GM21526 (cell line): ENCODE data around the gene PBX1.
A peak's percentile ranks its signal among the peaks of the same experiment; 100 is the strongest.

Experiments
- ATAC-seq: cut with Tn5 transposase; IDR thresholded peaks from one replicate; pipeline ENCODE4 v1.9.1; 2021; ENCODE audit warnings: moderate library complexity; ENCODE audit not compliant: unreplicated experiment, low FRiP score

PBX1 gene

DNA sequence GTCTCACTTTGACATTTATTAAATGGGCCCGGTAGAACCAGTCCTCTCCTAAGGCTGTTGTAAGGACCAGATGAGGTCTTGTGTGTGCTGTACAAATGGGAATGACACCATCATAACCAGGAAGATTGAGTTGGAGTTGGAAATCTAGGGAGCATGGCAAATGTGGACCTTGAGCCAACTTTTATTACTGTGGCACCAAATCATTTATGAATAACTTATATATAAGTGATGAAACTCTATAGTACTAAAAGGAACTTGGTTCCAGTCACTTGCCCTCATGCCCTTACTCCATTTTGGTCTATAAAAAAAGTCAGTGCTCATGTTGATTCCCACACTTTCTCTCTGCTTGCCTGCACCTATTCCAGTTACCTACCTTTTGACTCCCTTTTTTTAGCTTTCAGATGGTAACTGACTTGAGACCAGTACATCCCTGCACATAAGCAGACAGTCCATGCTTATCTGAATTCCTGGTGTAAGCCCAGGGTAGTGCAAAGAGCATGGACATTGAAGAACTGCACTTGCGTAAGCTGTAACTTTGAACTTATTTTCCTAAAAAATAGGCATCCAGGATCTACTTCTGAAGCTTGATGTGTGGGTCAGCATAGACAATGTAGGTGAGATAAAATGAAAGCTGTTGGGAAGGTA is 210.6 kb downstream of the PBX1 start:
- ATAC-seq: no peak

DNA sequence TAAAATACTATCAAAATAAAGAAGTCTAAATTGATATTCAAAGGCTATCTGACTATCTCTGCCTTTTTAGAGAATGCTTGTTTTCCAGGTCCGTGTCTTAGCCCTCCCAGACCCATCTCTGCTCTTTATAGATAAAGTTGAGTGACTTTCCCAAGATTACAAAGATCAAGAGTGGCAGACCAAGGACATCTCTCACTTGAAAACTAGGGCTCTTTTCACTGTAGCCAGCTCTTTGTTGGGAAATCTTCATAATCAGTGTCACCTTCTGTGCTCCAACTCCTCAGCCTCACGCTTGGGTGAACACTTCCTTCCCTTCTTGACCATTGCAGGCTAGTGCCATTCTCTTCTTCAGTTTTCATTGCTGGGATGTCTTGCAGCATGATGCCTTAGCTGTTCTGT is 211.1 kb downstream of the PBX1 start:
- ATAC-seq: no peak

DNA sequence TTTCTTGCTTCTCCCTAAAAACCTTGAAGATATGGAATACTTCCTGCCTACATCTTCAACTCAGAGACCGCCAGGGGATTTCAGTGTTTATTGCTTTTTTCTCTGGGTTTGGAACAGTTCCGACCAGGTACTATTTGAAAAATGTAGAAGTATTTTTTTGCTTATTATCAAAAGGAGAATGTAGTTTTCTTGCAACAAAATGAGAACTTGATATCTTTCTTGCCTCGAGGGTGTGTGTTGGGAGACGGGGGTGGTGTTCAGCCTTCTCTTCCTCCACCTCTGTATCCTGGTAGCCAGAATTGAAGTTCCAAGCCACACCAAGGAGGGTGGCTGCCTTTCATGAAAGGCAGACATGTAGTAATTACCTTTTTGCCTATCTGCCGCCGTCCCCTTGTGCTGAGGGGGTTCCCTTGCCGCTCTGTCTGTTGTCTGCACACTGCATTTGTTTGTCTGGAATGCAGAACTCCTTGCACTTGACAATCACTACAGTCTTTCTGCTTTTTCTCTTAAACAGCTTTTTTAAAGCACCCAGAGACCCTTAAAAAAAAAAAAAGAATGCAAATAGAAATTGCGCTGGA is 212.1 kb downstream of the PBX1 start:
- no peak for ATAC-seq

DNA sequence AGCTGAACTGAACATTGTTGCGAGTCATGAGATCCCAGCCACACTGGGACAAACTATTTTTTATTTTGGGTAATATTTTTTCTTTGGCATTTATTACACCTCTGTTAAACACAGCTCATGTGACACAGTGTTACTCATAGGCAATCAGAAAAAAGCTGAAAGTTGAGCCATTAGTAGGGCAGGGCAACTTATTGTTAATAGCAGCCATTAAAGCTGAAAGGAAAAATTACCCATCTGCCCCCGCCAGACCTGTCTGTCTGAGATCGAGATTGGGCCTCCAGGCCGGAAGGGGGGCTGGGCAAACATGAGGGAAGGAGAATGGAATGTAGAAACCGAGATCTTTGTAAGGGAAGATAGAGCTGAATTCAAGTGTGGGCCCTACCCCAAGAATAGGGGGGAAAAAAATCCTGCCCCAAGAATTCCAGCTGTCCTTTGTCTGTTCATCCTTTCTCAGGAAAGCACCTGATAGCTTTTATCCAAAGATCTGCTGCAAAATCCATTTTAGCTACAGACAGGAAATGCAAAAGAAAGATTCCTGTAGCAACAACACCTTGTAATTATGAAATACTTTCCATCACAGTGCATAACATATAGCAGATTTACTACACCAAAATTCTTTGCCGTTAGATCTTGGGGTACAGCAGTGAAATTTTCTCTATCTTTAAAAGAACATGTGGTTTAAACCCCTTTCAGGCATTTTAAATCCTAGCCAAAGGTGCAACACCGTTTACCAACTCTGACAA is 212.8 kb downstream of the PBX1 start:
- ATAC-seq: no peak

DNA sequence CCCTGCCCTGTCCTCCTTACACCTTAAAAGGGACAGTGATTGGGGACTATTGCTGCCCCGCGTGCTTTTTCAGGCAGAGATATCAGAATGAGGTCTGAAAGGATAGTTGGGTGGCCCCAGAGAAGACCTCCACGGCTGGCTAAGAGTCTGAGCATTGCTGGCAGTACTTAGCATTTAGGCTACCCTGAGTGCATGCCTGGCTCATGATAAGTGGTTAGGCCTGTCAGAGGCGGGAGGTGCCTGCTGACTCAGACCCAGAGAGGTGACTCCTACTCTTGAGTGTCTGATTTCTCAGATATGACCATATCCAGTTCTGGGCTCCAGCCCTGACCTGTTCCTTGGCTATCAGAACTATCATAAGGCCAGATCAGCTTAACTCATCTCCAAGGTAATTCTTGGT is 213.7 kb downstream of the PBX1 start:
- ATAC-seq: peak; percentile 81

DNA sequence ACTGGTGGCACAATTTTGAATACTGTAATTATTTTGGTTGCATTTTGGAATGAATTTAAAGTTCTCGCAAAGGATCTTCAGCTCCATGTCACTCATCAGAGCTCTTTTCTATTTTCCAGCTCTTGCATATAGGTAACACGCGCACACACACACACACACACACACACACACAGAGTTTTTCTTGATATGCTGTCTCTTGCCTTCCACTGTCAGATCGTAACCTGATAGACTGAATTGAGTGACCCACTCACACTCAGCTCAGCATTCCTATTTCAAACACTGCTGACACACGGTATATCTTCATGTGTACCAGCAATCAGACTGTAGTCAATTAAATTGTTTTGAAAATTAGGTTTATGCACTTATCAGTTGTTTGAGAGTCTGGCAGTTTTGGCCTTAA is 214.1 kb downstream of the PBX1 start:
- no peak for ATAC-seq

DNA sequence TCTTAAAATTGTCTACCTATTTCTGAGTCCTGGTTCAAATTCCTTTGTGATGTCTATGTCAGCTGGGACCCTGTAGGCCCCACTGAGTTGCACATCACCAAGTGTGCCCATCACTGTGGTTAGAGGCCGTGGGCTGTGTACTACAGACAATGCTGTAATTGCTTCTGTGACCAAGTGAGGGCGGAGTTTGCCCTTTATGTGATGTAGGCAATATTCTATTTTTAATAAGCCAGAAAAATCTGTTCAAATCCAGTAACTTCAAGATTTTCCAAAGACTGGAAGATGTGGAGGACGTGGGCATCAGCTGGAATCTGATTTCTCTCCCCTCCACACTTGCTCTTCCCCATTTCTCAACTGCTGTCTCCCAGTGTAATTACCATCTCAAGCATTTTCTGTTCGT is 215.4 kb downstream of the PBX1 start:
- ATAC-seq: no peak

DNA sequence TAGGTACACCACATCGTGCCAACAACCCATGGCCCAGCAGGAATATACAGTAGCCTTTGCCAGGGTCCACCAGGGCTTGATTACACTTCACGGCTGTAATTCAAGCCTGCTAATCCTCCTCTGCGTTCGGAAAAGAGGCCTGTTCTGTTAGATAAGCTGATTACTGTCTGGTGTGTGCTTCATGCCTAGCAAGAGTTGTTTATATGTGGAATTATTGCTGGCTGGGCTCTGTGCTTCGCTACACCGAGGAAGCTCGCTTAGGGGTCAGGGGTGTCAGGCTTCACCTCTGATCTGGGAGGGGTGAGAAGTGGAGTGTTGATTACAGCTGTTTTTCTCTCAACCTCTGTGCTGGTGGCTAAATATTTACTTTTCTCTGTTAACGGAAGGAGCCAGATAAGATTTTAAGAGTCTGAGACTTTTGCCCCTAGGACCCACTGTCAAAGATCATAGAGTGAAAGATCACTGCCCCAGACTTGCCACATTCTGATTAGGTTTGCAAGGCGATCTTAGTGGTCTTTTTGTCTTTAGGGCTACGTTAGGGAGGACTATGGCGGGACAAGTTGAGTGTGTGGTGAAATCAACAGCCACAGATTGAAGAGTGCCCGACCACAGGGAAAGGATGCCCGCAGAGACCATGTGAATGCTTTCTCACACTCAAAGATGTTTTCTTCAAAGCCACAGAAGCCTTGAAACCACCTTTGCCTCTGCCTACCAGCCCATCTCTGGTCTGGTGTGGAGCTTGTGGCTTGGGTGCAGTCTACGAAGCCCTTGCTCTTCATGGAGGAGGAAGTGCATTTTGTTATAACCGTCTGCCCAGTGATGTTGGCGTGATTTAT is 216.1 kb downstream of the PBX1 start:
- ATAC-seq: no peak

DNA sequence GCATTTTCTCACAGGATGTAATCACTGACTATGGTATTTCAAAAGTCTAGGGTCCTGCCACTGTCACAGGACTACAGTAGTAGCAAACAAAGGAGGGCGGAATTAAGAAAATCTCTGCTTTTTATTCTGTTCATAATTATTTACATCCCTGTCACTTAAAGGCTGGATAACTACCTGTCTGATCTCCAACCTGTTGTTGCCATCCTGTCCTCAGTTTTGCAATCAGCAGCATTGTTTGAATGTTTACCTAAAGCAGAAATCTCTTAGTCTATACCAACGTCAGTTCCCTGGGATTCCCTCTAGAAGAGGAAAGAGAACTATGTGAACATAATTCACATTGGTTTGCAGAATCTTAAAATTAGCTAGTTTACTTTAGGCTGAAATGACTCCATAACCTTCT is 218.5 kb downstream of the PBX1 start:
- no peak for ATAC-seq

DNA sequence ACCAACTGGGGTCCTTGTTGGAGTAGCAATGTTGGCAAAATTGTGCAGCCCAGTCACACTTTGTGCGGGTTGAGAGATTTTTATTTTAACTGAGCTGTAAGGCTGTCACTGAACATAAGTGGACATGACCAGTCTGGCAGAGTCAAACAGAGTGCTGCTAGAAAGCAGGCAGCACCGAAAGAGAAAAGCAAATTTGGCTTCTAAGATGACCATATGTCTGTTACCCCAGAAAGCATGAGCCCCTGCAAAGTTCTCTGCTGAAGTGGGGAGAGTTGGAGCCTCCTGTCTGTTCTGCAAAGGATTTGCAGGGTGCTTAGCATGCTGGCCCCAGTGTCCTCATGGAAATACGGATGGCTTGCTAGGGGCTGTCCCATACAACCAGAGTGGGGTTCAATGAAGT is 220.4 kb downstream of the PBX1 start:
- ATAC-seq: no peak

DNA sequence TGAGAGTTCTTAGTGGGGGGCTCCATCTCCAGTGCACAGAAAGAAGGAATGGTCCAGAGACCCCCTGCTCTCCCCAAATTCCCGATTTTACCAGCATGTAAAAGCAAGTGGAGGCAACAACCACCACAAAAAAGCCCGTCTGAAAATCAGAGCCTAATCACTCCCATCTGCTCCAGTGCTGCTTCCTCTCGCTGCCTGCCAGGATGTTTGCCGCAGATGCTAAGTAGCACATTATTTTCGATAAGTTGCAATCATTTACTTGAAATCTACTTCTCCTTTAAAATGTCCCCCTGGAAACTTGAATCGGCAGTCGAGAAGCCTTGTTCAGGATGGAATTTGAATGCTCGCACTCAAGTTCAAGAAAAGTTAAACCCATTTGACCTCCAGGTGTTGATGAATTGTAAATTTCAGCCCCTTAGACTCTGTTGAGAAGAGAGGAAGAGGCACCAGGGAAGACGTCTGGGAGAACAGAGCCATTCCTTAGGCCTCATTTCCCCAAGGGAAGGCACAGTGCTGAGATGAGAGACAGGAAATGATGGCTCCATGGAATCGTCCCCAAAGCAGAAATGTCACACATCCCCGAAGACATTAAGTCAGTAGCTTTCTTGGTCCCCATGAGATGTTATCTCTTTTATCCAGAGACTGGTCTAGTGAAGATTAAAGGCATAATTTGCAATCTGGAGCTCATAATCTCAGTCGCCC is 221.3 kb downstream of the PBX1 start:
- no peak for ATAC-seq

DNA sequence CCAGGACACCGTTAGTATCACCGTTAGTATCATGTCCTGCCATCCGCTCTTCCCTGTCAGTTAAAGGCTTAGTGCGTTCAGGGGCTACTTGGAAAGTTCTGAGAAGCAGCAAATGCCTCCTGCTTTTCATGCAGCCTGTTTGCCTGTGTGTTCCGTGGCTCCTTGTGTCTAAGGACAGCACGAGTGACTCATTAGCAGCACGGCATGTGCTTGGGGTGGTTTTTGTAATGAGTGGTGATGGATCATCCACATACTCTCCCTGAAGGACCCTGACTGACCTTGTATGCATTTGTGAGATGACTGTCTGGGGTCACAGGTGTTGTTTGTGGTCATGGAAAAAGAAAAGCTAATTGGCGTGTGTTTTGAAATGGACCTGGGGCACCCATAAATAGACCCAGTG is 221.9 kb downstream of the PBX1 start:
- no peak for ATAC-seq

DNA sequence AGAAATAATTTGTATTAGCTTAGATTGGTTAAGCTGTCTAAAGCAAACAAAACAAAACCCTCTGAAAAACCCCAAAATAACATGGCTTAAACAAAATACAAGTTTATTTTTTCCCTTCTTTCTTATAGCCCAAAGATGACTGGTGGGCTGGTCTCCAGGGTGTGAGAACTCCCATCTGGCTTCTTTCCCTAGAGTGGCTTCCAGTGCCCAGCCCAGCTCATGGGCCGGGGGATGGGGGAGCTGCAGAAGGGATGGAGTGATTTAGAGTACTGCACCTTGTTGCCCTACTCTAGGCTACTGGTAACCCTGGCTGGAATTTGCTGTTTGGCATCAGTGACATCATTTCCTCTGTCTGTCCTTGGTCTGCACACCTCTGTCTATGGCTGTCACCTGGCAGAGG is 223.0 kb downstream of the PBX1 start:
- no peak for ATAC-seq

DNA sequence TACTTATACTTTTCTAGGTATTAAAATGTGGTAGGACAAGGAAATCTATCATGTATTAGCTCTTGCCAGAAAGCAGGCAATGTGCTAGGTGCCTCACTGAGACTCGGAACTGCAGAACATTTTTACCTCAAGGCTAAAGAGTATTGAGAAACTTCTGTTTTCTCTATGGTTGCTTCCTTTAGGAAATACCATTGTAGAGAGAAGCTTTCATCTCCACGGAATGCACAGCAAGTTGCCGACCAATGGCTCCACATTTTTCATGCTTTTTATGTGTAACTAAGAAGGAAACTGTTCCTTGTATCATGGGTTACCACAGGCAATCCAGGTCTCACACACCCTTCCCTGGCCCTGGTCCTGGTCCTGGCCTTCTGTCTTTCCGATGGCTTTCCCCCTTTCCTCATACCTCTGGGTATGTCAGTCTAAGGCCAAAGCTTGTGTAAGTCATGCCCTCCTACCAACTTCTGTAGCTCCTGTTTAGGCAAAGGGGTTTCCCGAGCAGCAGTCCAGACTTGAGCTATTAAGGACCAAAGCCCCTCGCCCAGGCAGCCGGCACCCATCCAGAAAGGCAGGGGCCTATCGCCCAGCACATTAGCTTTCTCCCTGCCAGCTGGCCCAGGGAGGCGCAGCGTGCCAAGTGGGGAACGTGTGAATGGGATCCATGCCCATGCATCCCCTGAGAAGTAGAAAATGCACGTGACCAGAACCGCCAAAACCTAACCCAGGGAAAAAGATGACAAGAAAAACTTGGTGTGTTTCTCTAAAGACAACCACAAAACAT is 225.0 kb downstream of the PBX1 start:
- ATAC-seq: no peak

DNA sequence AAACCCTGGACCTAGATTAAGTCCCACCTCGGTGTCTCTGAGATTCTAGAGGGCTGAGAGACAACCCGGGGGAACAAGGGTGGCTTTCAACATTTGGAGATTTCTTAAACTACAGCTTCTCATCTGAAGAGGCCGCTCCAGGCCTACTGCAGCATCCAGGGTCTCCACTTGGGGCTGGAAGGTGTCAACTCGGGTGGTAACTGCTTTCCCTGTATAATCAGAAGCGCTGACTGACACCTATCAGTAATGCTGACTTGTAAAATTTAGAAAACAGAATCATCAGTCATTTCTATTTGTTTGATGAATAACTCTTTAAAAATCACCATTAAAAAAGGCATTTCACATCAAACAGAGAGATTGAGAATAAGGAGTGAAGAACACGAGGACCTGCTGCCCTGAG is 226.0 kb downstream of the PBX1 start:
- ATAC-seq: no peak

DNA sequence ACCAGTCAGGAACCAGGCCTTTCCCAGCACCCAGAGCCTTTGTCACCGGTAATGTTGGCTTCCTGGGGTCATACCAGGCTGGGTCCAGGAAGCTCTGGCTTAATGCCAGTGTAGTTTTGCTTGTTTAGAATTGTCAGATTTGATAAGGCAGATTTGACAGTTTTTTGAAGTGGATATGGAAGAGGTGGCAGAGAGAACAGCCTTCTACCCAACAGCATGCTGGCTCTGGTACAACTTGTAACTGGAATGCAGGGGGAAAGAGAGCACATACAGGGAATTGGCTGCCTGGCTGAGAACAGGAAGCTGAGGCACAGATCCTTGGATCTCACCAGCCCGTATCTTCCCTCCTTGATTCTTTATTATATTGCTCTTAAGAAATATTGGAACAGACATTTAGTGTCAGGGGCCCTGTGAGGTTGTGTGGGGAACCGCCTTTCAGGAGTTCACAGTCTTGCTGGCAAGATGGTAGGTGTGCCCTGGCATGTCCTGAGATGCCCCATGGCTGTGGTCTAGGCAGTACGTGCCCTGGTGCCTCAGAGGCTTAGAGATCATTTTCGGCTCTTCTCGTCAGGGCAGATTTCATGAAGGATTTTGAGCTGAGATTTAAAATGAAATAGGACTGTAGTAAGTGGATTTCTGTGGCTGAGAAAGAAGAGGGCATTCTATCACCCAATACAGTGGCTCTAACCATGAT is 227.0 kb downstream of the PBX1 start:
- no peak for ATAC-seq

DNA sequence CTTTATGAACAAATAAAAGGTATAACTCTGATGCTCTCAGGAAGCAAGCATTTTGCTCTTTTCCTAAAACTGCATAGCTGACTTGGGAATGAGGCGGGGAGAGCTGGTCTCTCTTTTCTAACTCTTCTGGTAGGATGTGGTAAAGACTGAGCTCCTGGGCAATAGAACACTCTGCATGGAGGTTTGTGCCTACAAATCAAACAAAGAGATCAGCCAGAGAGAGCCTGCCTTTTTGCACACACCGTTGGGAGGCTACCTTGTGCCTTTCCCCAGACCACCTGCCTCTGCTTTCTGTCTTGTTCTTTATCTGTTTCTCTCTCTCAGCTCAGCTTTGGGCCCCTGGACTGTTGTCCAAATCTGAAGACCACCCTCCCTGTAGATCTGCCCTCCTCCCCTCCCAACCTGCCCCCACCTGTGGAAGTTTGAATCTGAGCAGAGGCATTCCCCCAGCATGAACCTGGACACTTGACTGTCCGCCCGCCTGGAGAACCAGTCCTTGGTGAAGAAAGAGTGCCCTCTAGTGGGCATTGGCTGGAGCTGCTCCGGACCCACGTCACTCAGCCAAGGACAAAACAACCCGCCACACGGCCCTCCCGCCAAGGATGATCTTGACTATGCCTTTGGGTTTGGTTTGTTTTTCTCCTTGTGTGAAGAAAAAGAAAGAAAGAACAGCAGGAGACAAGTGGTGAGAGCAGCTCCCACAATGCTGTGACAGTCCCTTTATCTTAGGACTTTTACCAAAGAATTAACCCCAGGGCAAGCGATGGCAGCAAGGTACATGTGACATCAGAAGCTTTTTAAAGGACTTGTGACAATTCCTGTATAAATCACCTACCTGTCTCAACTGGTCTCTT is 228.2 kb downstream of the PBX1 start:
- peak; percentile 98 for ATAC-seq

DNA sequence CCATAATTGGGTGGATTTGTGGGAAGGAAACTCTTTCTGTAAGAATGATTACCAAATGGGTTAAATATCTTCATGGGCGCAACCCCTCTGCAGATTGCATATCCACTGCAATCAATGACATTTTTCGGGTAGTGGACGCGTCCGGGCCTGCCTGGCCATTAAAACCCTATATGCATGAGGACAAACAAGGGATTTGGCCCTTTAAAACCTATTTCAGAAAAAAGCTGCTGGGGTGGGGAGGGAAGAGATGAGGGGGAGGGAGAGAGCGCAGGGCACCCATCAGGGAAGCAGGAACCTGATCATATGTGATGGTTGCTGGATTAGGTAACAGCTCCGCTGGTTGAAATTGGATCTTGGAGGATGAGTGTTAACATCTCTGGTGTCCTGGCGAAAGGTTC is 228.8 kb downstream of the PBX1 start:
- ATAC-seq: no peak
